Epithelial cell of prostate (primary cell): ENCODE measurements around the gene NPLOC4.

ENCODE experiments used
- DNase-seq: peaks from one replicate; pipeline ENCODE4 v3.0.0-alpha.2; 2011; ENCODE audit warnings: low read depth, low spot score
- H3K27ac ChIP-seq: fragments of 450-650 bp; 2 replicates; pipeline ENCODE4 v1.5.1; 2017; ENCODE audit warnings: mild to moderate bottlenecking

The NPLOC4 gene

GRCh38 chr17:81574643-81574956, 62.3 kb downstream of the NPLOC4 start:
- DNase-seq, result no peak
- H3K27ac ChIP-seq, result no peak overlapping the region

- H3K27ac ChIP-seq, result no peak overlapping the region
- DNase-seq, result no peak
Measured at GRCh38 chr17:81573794-81574642, 62.9 kb downstream of the NPLOC4 start.

GRCh38 chr17:81572563-81573168, 64.2 kb downstream of the NPLOC4 start:
- no peak overlapping the region for H3K27ac ChIP-seq
- DNase-seq, result no peak

- no peak for DNase-seq
- no peak overlapping the region for H3K27ac ChIP-seq
Measured at GRCh38 chr17:81570964-81571363, 65.9 kb downstream of the NPLOC4 start.

- H3K27ac ChIP-seq, result no peak overlapping the region
- DNase-seq, result no peak
Measured at GRCh38 chr17:81569986-81570514, 66.9 kb downstream of the NPLOC4 start.

- H3K27ac ChIP-seq, result no peak overlapping the region
- no peak for DNase-seq
Measured at GRCh38 chr17:81568416-81568815, 68.5 kb downstream of the NPLOC4 start.

- DNase-seq, result no peak
- peak overlapping the region; percentile 82 for H3K27ac ChIP-seq
Measured at GRCh38 chr17:81567191-81567590, 69.7 kb downstream of the NPLOC4 start.

- peak overlapping the region; percentile 82 for H3K27ac ChIP-seq
- peak; percentile 48 for DNase-seq
Measured at GRCh38 chr17:81566461-81567126, 70.3 kb downstream of the NPLOC4 start.

- H3K27ac ChIP-seq, result no peak overlapping the region
- no peak for DNase-seq
Measured at GRCh38 chr17:81565231-81565630, 71.7 kb downstream of the NPLOC4 start.

- H3K27ac ChIP-seq, result no peak overlapping the region
- DNase-seq, result no peak
Measured at GRCh38 chr17:81564778-81565177, 72.1 kb downstream of the NPLOC4 start.

GRCh38 chr17:81563861-81564586, 72.9 kb downstream of the NPLOC4 start:
- DNase-seq, result no peak
- H3K27ac ChIP-seq, result no peak overlapping the region

- H3K27ac ChIP-seq, result no peak overlapping the region
- no peak for DNase-seq
Measured at GRCh38 chr17:81561494-81561885, 75.4 kb downstream of the NPLOC4 start.

GRCh38 chr17:81558941-81559806, 77.7 kb downstream of the NPLOC4 start:
- no peak overlapping the region for H3K27ac ChIP-seq
- DNase-seq, result no peak

- no peak for DNase-seq
- H3K27ac ChIP-seq, result no peak overlapping the region
Measured at GRCh38 chr17:81558115-81558468, 78.8 kb downstream of the NPLOC4 start.

- H3K27ac ChIP-seq, result no peak overlapping the region
- no peak for DNase-seq
Measured at GRCh38 chr17:81557276-81558114, 79.4 kb downstream of the NPLOC4 start.

GRCh38 chr17:81556863-81557262, 80.0 kb downstream of the NPLOC4 start:
- no peak overlapping the region for H3K27ac ChIP-seq
- DNase-seq, result no peak

GRCh38 chr17:81556175-81556691, 80.7 kb downstream of the NPLOC4 start:
- DNase-seq, result no peak
- H3K27ac ChIP-seq, result no peak overlapping the region

- peak; percentile 49 for DNase-seq
- peak overlapping the region; percentile 78 for H3K27ac ChIP-seq
Measured at GRCh38 chr17:81553616-81554181, 83.2 kb downstream of the NPLOC4 start.
